ENCODE results near the gene MED25.
"Not testable (repeated sequence)": the region's sequence is repeated elsewhere in the genome, so short reads cannot be mapped to it uniquely, and the experiment has no call there.

Gene MED25

GRCh38 chr19:49818649-49819370 lies 721 bp downstream of the MED25 start:
- FAIRE-seq: no peak

DNA sequence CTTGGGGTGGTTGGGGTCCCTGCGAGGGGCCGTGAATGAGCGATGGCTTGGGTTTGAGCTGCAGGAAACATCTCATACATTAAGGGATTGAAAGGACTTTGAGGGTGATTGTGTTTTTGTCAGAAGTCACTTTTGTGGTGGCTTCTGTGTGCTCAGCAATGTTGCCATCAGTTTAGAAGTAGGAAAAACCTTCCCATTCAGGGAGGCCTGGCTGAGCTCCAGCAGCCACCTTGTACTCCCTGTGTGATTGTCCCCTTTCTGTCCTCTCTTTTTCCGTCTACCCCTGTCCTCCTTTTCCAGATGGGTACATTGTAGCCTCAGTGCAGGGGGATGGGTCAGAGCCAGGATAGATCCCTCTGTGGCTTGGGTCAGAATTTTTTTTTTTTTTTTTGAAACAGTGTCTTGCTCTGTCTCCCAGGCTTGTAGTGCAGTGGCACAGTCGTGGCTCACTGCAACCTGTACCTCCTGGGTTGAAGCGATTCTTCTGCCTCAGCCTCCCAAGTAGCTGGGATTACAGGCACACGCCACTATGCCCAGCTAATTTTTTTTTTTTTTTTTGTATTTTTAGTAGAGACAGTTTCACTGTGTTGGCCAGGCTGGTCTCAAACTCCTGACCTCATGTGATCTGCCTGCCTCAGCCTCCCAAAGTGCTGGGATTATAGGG lies 1.5 kb downstream of the MED25 start:
- not testable (repeated sequence) for FAIRE-seq

DNA sequence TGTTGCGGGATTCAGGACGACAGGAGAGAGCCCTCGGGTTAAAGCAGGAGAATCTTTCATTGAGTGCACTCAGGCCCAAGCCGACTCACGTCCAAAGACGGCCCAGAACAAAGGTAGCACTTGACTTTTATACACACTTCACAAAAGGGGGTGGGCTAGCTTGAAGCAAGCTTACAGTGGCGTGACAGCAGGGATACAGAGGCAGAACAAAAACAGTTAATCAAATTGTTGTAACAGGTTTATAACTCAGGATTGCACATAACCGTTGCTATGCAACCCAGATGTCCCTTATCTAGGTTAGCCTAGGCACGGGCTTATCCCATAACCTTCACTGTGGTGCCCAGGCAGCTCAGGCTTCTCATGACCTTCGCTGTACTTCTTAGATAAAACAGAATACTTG lies 2.0 kb downstream of the MED25 start:
- FAIRE-seq: no peak

DNA sequence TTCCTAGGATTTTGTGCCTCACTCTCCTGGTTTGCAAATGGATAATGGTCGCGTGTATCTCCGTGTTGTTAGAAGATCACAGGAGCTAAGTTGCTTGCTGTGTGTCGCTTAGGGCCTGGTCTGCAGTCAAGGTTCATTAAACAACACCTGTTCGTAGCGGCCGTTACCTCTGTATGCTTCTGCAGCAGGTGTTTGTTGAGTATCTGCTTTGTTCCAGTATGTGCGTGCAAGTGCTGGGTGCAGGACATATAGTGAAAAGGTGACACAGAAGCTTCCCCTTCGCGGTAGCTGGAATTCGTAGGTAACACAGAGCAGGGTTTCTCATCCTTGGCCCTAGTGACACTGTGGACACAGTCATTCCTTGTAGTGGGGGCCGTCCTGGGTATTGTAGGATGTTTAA lies 5.4 kb downstream of the MED25 start:
- FAIRE-seq: no peak

- FAIRE-seq: no peak
Measured at GRCh38 chr19:49824662-49825061, 6.6 kb downstream of the MED25 start.

DNA sequence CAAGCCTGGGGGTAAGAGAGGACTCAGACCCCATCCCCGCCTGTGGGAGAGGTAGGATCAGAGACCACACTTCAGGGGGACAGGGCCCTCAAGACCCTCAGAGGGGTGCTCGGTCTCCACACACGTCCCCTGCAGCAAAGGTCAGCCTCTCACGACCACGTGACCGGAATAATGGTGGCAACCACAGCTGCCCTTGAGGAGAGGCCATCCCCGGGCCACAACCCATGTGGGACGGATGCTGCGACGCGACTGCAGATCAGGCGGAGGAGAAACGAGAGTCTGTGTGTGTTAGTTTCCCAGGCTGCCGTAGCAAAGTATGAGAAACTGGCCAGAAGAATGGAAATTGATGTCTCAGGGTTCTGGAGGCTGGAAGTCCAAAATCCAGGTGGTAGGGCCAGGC lies 8.9 kb downstream of the MED25 start:
- FAIRE-seq: no peak

DNA sequence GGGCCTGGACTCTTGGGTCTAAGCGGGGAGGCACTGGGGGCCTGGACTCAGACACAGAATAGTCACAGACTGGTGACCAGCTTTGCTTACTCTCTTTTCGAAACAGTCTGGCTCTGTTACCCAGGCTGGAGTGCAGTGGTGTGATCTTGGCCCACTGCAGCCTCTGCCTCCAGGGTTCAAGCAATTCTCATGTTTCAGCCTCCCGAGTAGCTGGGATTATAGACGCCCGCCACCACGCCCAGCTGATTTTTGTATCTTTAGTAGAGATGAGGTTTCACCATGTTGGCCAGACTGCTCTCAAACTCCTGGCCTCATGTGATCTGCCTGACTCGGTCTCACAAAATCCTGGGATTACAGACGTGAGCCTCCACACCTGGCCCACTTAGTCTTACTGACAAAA lies 11.1 kb downstream of the MED25 start:
- no peak for FAIRE-seq

- no peak for FAIRE-seq
Measured at GRCh38 chr19:49829721-49830120, 11.6 kb downstream of the MED25 start.

GRCh38 chr19:49830766-49831165 lies 12.7 kb downstream of the MED25 start:
- no peak for FAIRE-seq

GRCh38 chr19:49831592-49831991 lies 13.5 kb downstream of the MED25 start:
- no peak for FAIRE-seq

- no peak for FAIRE-seq
Measured at GRCh38 chr19:49832556-49832955, 14.5 kb downstream of the MED25 start.

DNA sequence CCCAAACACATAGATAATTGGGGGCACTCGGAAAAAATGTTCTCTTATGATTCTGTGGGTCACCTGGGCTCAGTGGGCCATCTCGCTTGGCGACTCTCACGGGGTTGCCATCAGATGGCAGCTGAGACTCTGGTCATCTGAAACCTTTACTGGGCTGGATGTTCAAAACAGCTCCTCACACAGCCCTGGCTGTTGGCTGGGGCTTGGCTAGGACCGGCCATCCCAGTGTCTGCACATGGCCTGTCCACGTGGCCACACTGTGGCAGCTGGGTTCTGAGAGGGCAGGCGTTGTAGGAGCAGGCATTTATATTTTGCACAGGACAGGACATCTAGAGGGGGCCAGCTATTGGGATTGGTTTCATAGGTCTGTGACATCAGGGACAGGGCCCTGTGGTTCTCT lies 15.5 kb downstream of the MED25 start:
- no peak for FAIRE-seq

DNA sequence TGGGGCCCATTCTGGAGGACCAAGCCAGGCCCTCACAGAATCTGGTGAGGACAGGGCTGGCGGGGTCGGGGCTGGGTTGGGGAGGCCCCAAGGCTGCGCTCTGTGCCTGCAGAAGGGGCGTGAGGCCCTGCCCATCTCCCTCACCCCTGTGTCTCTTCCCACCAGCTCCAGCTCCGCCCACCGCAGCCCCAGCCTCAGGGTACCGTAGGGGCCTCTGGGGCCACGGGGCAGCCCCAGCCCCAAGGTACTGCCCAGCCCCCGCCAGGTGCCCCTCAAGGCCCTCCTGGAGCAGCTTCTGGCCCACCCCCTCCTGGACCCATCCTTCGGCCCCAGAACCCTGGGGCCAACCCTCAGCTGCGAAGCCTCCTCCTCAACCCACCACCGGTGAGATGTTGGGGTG lies 17.5 kb downstream of the MED25 start:
- no peak for FAIRE-seq

- no peak for FAIRE-seq
Measured at GRCh38 chr19:49836176-49837008, 18.3 kb downstream of the MED25 start.

DNA sequence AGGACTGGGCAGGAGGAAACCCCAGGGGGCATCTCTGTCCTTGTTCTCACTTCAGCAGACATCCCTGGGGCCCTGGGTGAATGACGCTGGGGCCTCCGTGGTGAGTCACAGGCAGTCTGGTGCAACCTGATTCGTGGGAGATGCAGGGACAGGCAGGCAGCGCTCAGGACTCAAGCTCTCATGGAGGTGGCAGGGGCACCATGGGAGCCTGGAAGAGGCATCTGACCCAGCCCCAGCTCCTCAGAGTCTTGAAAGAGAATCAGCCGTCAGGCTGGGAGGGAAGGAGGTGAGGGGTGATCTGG lies 18.9 kb downstream of the MED25 start:
- FAIRE-seq: no peak

GRCh38 chr19:49837425-49837824 lies 19.3 kb downstream of the MED25 start:
- no peak for FAIRE-seq

DNA sequence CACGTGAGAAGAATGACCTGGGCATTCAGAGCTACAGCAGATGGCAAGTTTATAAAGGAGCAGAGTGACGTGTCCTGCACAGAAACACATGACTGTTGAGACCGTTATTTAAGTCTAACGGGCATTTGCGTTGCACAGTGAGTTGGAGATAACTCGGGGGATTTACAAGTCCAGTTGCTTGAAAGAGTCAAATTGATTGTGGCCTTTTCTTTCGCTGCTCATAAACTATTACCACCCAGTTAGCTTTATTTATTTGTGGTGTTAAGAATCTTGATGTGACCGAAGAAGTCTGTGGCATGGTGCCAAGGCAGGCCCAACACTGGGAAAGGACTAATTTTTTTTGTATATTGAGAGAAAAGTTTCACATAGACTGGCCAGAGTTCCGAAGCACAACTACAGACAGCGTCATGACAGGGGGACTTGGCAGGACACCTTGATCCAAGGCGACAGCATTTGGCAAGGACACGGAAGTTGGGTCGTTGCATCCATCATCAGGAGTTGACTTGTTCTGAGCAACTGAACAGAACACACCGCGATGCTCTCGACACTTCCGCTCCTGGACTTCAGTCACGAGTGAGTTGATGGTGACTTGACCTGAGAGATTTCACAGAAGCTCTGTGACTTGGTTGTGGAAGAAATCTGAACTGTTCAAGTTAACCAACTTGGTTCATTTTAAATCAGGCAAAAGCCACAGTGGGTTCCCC lies 20.9 kb downstream of the MED25 start:
- FAIRE-seq: no peak

DNA sequence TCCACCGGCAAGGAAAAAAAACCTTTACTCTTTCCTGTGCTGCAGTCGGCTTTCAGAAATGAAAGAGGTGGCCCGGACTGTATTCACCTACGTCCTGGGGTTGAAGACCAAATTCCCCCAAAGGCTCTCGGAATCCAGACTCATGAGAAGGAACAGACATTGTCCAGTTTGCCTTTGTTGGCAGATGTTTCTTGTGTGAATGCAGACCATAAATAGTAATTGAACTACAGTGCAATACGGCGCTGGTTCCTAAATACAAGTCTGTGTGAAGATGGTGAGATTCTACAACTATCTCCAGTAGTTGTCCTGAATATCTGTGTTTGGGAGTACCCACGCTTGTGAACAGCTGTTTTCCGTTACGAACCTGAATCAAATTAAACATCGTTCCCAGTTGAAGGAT lies 21.6 kb downstream of the MED25 start:
- no peak for FAIRE-seq

DNA sequence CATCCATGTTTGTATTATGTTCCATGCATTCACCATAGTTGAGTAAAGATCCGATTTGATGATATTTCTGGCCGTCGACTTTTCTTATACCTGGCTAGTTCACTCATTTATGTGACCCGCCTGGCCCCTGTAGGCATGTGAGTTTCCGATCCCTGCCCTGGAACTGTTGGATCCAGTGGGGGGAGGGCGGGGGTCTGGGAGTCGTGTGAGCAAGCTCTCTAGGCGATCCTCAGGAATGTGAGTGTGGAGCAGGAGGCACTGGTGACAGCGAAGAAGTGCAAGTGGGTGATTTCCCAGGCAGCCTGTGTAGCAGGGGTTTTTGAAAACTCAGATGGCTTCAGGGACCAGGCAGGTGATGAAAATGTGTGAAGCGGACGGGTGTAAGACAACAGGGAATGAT lies 22.2 kb downstream of the MED25 start:
- no peak for FAIRE-seq

GRCh38 chr19:49840736-49841249 lies 22.7 kb downstream of the MED25 start:
- no peak for FAIRE-seq

- no peak for FAIRE-seq
Measured at GRCh38 chr19:49843265-49843664, 25.2 kb downstream of the MED25 start.

GRCh38 chr19:49844138-49845095 lies 26.3 kb downstream of the MED25 start:
- FAIRE-seq: no peak

All from colon (tissue), 2 donors.